ENCODE measurements around the gene ISOC2.

- TF ChIP-seq FOXK2 (IDR thresholded peaks at IDR 0.05) (no peak), BHLHE40 (IDR thresholded peaks at IDR 0.05; ENCODE audit: borderline replicate concordance) (no peak), ARNT (IDR thresholded peaks at IDR 0.05) (no peak), NFRKB (IDR thresholded peaks at IDR 0.05) (no peak), SUZ12 (IDR thresholded peaks at IDR 0.05) (no peak), FOXM1 (IDR thresholded peaks at IDR 0.05; ENCODE audit: borderline replicate concordance) (no peak), TARDBP (IDR thresholded peaks at IDR 0.05) (no peak), FOXA1 (IDR thresholded peaks at IDR 0.05) (no peak), ELF4 (IDR thresholded peaks at IDR 0.05) (no peak), HDGF (IDR thresholded peaks at IDR 0.05; ENCODE audit: borderline replicate concordance) (no peak), CTBP1 (IDR thresholded peaks at IDR 0.05; ENCODE audit: borderline replicate concordance) (no peak), SP1 (IDR thresholded peaks at IDR 0.05) (no peak), LEF1 (IDR thresholded peaks at IDR 0.05; ENCODE audit: borderline replicate concordance) (no peak)
- TF ChIP-seq, protein P1, sequence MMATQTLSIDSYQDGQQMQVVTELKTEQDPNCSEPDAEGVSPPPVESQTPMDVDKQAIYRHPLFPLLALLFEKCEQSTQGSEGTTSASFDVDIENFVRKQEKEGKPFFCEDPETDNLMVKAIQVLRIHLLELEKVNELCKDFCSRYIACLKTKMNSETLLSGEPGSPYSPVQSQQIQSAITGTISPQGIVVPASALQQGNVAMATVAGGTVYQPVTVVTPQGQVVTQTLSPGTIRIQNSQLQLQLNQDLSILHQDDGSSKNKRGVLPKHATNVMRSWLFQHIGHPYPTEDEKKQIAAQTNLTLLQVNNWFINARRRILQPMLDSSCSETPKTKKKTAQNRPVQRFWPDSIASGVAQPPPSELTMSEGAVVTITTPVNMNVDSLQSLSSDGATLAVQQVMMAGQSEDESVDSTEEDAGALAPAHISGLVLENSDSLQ (IDR thresholded peaks at IDR 0.05), result no peak
These were observed 13.8 kb downstream of the ISOC2 start for GRCh38 chr19:55447421-55448174.
